Esophagus squamous epithelium (tissue), 4 donors: ENCODE measurements around the gene EHD4.

ENCODE experiments used
- CTCF ChIP-seq, 6 experiments: fragments of 450-650 bp in 4 of 6; fragments of 200-600 bp in 2 of 6; sonication (generic) in 2 of 6; IDR thresholded peaks; one replicate each; pipeline ENCODE4 v1.5.1; 2016 to 2019; ENCODE audit warnings: antibody characterized with exemption in 6 of 6, mild to moderate bottlenecking in 4 of 6, moderate library complexity in 4 of 6
- POLR2A ChIP-seq, 4 donors: fragments of 450-650 bp; IDR thresholded peaks; one replicate each; pipeline ENCODE4 v1.6.1; 2017; ENCODE audit warnings: antibody characterized with exemption in 4 of 4, mild to moderate bottlenecking in 4 of 4, moderate library complexity in 3 of 4

GRCh38 chr15:41918506-41919126 is 53.7 kb downstream of the EHD4 start:
- no peak for TF ChIP-seq CTCF (IDR thresholded peaks at IDR 0.05)
- TF ChIP-seq POLR2A (IDR thresholded peaks at IDR 0.05) = no peak
